AG09309 (cell line): ENCODE data around the gene LY9.

Experiments
- DNase-seq: peaks from one replicate; pipeline ENCODE4 v3.0.0-alpha.2; 2010; ENCODE audit warnings: low read depth
- H3K4me3 ChIP-seq: 2 replicates; pipeline ENCODE4 v1.5.1; 2011; ENCODE audit warnings: mild to moderate bottlenecking, low read depth, low read length, moderate library complexity; ENCODE audit not compliant: control insufficient read depth
- CTCF ChIP-seq: IDR thresholded peaks from 2 replicates; pipeline ENCODE4 v1.5.1; 2011; ENCODE audit warnings: mild to moderate bottlenecking, low read depth, low read length, inconsistent platforms; ENCODE audit not compliant: insufficient read depth, control insufficient read depth; ENCODE audit errors: missing control alignments

Gene LY9

GRCh38 chr1:160876311-160876710 lies 80.3 kb downstream of the LY9 start:
- TF ChIP-seq CTCF, result no peak
- H3K4me3 ChIP-seq, result no peak overlapping the region
- no peak for DNase-seq

- no peak overlapping the region for H3K4me3 ChIP-seq
- TF ChIP-seq CTCF, result no peak
- no peak for DNase-seq
Observed at GRCh38 chr1:160877221-160877620, 81.2 kb downstream of the LY9 start.
